ENCODE measurements around the gene PCDHB9. TPM values are rescaled to one million over a fixed set of nuclear protein-coding genes. Genes with fewer than 3 reads are reported as not detected.

PCDHB9 gene
- 0.18 and 0.30 TPM in 2 replicates for total RNA-seq

DNA sequence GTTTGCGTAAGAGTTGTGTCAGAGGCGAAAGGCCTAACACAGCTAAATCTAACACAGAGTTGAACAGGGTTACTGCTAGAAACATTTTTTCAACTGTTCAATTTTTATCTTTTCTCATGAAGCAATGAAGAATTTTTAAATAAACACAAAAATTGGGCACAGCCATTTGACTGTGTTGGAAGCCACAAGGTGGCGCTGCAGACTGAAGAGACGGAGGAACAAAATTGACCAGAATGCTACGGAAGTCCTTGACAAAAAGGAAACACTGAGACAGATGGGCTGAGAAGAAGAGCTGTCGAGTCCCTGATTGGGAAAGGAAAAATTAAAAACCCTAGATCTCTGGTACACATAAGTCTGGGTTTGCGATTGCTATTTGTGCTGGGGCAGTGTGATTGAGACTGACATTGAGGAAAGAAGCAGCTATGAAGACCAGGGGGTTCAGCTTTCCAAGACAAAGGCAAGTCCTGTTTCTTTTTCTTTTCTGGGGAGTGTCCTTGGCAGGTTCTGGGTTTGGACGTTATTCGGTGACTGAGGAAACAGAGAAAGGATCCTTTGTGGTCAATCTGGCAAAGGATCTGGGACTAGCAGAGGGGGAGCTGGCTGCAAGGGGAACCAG is at the start of gene PCDHB9:
PCDHB9 (plus strand) TSS at position 265 of the 616 bp plus-strand sequence; CDS start at position 423, 158 bp downstream.

DNA sequence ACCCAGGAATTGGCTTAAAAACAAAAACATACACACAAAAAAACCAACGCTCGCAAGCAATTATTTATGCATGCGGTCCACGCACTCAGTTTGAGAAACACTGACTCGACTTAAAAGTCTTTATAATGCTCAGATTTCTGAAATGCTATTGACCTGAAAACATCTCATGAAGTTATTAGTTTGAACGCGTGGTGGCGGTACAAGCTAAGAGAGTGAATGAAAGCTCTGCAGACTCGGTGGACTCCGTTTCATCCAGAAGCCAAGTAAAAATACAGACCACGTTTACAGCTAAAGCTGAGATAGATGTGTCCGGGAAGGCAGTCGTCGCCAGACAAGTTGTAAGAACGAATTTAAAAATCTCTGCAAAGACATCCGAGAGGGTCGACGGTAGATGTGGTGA is 37.1 kb upstream of the PCDHB9 start, which contains the start of gene PCDHB6:
PCDHB6 (plus strand) TSS at position 246 of the 400 bp plus-strand sequence. CDS start 201 bp downstream, outside the sequence.

DNA sequence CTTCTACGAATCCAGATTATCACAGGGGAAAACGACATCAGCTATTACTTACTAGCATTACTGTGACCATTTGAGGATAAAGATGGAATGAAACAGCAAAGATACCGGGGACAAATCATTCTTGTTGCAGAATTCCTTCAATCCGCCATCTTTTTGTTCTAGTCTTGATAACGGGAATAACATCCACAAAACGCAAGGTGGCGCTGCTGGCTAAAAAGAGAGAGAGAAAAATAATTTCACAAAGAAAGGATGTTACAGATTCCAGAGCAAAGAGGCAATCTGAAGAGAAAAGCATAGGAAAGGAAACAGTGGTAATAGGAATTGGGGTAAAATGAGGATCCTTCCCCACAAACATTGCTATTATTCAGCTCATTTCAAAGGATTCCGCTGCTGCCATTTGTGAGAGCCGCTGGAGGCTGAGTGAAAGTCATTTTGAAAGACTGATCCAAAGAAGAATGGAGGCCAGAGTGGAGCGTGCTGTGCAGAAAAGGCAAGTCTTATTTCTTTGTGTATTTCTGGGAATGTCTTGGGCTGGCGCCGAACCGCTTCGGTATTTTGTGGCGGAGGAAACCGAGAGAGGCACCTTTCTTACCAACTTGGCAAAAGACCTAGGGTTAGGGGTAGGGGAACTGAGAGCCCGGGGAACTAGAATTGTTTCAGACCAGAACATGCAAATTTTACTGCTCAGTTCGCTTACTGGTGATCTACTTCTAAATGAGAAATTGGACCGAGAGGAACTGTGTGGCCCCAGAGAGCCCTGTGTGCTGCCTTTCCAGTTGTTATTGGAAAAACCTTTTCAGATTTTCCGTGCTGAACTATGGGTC is 14.4 kb upstream of the PCDHB9 start, which contains the start of gene PCDHB7:
PCDHB7 (plus strand) TSS at position 264 of the 824 bp plus-strand sequence; CDS start at position 456, 192 bp downstream.

DNA sequence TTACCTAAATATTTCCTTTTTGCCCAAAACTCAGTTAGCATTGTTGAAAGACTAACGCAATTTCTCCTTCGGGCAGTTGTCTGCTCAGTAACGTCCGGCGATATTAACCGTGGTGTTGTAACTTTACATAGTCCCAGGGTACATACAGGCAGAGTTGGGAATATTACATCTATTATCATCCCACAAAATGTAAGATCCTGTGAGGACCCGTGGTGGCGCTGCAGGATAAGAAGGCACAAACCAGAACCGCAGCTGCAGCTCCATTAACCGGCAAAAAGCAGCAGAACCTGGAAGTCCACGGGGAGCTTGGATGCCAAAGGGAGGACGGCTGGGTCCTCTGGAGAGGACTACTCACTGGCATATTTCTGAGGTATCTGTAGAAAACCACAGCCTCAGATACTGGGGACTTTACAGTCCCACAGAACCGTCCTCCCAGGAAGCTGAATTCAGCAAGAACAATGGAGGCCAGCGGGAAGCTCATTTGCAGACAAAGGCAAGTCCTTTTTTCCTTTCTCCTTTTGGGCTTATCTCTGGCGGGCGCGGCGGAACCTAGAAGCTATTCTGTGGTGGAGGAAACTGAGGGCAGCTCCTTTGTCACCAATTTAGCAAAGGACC is 9.3 kb upstream of the PCDHB9 start, which contains the start of gene PCDHB8:
PCDHB8 (plus strand) TSS at position 214 of the 615 bp plus-strand sequence; CDS start at position 459, 245 bp downstream.

DNA sequence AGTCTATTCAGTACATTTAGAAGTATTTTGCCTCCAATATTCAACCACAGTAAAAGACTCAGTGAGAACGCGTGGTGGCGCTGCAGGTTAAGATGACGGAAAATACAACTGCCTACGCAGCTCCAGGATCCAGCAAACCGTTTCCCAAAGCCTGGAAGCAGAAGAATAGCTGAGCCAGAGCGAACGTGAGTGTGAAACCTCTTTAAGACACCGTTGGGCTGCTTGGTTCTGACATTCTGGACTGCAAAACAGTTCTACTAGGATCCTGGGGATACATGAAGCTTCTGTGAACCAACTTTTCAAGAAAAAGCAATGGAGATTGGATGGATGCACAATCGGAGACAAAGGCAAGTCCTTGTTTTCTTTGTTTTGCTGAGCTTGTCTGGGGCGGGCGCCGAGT is 4.7 kb upstream of the PCDHB9 start, which contains the start of gene PCDHB16:
PCDHB16 (plus strand) TSS at position 140 of the 400 bp plus-strand sequence; CDS start at position 313, 173 bp downstream.

DNA sequence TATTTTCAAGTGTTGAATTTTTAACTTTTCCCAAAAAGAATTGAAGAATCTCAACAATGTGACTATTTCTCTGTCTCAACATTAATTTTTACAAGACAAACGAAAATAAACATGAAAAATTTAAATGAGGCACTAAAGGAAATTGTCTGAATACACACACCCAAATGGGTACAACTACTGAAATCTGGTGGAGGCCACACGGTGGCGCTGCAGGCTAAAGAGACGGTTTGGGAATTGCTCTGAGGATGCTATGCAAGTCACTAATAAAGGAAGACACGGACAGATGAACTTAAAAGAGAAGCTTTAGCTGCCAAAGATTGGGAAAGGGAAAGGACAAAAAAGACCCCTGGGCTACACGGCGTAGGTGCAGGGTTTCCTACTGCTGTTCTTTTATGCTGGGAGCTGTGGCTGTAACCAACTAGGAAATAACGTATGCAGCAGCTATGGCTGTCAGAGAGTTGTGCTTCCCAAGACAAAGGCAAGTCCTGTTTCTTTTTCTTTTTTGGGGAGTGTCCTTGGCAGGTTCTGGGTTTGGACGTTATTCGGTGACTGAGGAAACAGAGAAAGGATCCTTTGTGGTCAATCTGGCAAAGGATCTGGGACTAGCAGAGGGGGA is 5.3 kb downstream of the PCDHB9 start, which contains the start of gene PCDHB10:
PCDHB10 (plus strand) TSS at position 244 of the 616 bp plus-strand sequence; CDS start at position 444, 200 bp downstream.

DNA sequence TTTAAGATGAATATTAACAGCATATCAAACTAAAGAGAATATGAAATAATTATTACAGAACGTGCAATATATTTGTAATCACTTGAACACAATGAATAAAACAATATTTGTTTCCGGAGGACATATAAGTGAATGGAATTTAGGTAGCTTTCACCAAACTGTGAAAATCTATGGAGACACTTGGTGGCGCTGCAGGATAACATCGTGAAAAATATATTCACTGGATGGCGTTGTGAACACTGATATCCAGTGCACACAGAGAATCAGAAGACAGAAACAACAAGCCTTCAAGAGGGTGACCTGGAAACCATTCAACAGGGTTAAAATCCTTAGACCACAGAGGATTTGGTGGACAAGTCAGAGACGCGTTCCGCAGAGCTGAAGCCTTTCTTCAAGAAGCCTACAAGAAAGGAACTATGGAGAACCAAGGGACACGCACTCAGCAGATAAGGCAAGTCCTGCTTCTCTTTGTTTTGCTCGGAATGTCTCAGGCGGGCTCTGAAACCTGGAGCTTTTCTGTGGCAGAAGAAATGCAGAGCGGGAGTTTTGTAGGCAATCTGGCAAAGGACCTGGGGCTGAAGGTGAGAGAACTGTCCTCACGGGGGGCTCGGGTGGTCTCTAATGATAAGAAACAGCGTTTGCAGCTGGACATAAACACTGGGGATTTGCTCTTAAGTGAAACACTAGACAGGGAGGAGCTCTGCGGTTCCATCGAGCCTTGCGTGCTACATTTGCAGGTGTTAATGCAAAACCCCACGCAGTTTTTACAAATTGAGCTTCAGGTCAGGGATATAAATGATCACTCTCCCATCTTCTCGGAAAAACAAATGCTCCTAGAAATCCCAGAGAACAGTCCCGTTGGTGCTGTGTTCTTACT is 12.6 kb downstream of the PCDHB9 start, which contains the start of gene PCDHB11:
PCDHB11 (plus strand) TSS at position 269 of the 877 bp plus-strand sequence; CDS start at position 417, 148 bp downstream.

DNA sequence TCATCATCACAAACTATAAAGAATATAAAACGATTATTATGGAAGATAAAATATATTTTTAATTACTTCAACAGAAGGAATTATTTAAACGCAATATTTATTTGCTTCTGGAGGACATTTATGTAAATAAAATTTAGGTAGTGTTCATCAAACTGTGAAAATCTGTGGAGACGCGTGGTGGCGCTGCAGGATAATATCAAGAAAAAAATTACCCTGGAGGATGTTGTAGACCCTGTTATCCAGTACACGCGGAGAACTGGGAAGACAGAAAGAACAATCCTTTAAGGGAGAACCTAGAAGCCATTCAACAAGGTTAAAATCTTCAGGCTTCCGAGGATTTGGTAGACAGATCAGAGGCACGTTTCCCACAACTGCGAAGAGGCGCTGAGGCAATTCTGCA is 21.5 kb downstream of the PCDHB9 start, which contains the start of gene PCDHB12:
PCDHB12 (plus strand) TSS at position 242 of the 400 bp plus-strand sequence. CDS start 189 bp downstream, outside the sequence.

DNA sequence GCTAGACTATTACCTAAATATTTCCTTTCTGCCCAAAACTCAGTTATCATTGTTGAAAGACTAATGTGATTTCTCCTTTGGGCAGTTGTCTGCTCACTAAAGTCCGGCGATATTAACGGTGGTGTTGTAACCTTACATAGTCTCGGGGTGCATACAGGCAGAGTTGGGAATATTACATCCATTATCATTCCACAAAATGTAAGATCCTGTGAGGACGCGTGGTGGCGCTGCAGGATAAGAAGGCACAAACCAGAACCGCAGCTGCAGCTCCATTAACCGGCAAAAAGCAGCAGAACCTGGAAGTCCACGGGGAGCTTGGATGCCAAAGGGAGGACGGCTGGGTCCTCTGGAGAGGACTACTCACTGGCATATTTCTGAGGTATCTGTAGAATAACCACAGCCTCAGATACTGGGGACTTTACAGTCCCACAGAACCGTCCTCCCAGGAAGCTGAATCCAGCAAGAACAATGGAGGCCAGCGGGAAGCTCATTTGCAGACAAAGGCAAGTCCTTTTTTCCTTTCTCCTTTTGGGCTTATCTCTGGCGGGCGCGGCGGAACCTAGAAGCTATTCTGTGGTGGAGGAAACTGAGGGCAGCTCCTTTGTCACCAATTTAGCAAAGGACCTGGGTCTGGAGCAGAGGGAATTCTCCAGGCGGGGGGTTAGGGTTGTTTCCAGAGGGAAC is 26.8 kb downstream of the PCDHB9 start, which contains the start of gene PCDHB13:
PCDHB13 (plus strand) TSS at position 264 of the 684 bp plus-strand sequence; CDS start at position 469, 205 bp downstream.

DNA sequence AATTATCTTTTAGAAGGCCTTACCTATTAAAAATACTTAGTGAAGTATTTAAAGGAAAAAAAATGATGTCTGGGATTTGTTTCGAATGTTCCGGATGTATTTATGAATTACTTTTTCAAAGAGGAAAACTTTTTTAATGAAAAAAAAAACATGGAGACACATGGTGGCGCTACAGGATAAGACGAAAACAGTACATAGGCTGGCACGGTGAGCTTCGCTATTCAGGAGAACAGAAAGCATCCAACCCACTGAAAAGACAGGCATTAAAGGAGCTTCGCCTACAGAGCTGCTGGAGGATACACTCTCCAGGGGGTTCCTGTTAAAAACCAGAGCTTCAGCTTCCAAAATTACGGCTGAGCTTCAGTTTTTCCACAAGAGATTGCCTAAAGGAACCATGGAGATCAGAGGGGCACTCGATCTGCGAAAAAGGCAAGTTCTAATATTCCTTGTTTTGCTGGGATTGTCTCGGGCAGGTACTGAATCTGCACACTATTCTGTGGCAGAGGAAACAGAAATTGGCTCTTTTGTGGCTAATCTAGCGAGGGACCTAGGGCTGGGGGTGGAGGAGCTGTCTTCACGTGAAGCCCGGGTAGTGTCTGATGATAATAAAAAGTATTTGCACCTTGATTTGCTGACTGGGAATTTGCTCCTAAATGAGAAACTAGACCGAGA is 36.3 kb downstream of the PCDHB9 start, which contains the start of gene PCDHB14:
PCDHB14 (plus strand) TSS at position 232 of the 672 bp plus-strand sequence; CDS start at position 395, 163 bp downstream.

Other genes starting within 250 kb of the PCDHB9 start
- gene PCDHAC2, start 220.7 kb upstream of the PCDHB9 start, total RNA-seq, result 0.30 and 0.32 TPM in 2 replicates
- gene PCDHB1, start 135.8 kb upstream of the PCDHB9 start, total RNA-seq, result not detected in 2 replicates
- gene PCDHB2, start 92.5 kb upstream of the PCDHB9 start, total RNA-seq, result 0.59 and 0.74 TPM in 2 replicates
- 0.09 and 0.30 TPM in 2 replicates for gene PCDHB3, start 86.7 kb upstream of the PCDHB9 start, total RNA-seq
- under 0.01 and 0.09 TPM in 2 replicates for gene PCDHB4, start 65.3 kb upstream of the PCDHB9 start, total RNA-seq
- gene PCDHB5, start 52.0 kb upstream of the PCDHB9 start, total RNA-seq, result 0.60 and 1.8 TPM in 2 replicates
- 0.14 and 0.30 TPM in 2 replicates for gene PCDHB6, start 37.1 kb upstream of the PCDHB9 start, total RNA-seq
- gene PCDHB7, start 14.5 kb upstream of the PCDHB9 start, total RNA-seq, result 0.18 and 0.89 TPM in 2 replicates
- 0.05 and 0.89 TPM in 2 replicates for gene PCDHB8, start 9.4 kb upstream of the PCDHB9 start, total RNA-seq
- 0.09 and 0.30 TPM in 2 replicates for gene PCDHB16, start 4.8 kb upstream of the PCDHB9 start, total RNA-seq
- 0.42 and 0.59 TPM in 2 replicates for gene PCDHB10, start 5.2 kb downstream of the PCDHB9 start, total RNA-seq
- 0.05 and 0.30 TPM in 2 replicates for gene PCDHB11, start 12.5 kb downstream of the PCDHB9 start, total RNA-seq
- gene PCDHB12, start 21.6 kb downstream of the PCDHB9 start, total RNA-seq, result 0.05 and 0.30 TPM in 2 replicates
- gene PCDHB13, start 26.8 kb downstream of the PCDHB9 start, total RNA-seq, result 0.28 and 0.89 TPM in 2 replicates
- gene PCDHB14, start 36.2 kb downstream of the PCDHB9 start, total RNA-seq, result 0.42 and 1.5 TPM in 2 replicates
- gene PCDHB15, start 58.2 kb downstream of the PCDHB9 start, total RNA-seq, result 0.28 and 0.59 TPM in 2 replicates
- 0.28 and 0.30 TPM in 2 replicates for gene SLC25A2, start 116.9 kb downstream of the PCDHB9 start, total RNA-seq
- 79.9 and 81.4 TPM in 2 replicates for gene TAF7, start 133.6 kb downstream of the PCDHB9 start, total RNA-seq
- 0.69 and 0.89 TPM in 2 replicates for gene PCDHGA1, start 143.4 kb downstream of the PCDHB9 start, total RNA-seq
- gene PCDHGA2, start 151.6 kb downstream of the PCDHB9 start, total RNA-seq, result 3.5 and 3.9 TPM in 2 replicates
- 1.6 and 2.1 TPM in 2 replicates for gene PCDHGA3, start 156.7 kb downstream of the PCDHB9 start, total RNA-seq
- gene PCDHGB1, start 162.9 kb downstream of the PCDHB9 start, total RNA-seq, result 3.3 TPM in 2 replicates
- gene PCDHGA4, start 167.9 kb downstream of the PCDHB9 start, total RNA-seq, result 5.8 and 6.5 TPM in 2 replicates
- gene PCDHGB2, start 172.8 kb downstream of the PCDHB9 start, total RNA-seq, result 2.1 and 2.4 TPM in 2 replicates
- 0.89 and 0.92 TPM in 2 replicates for gene PCDHGA5, start 177.0 kb downstream of the PCDHB9 start, total RNA-seq
- gene PCDHGB3, start 183.1 kb downstream of the PCDHB9 start, total RNA-seq, result 6.5 and 6.8 TPM in 2 replicates
- gene PCDHGA6, start 186.7 kb downstream of the PCDHB9 start, total RNA-seq, result 3.2 and 4.2 TPM in 2 replicates
- 4.2 and 6.8 TPM in 2 replicates for gene PCDHGA7, start 195.6 kb downstream of the PCDHB9 start, total RNA-seq
- 25.5 and 27.3 TPM in 2 replicates for gene PCDHGB4, start 200.5 kb downstream of the PCDHB9 start, total RNA-seq
- 2.8 and 3.0 TPM in 2 replicates for gene PCDHGA8, start 205.5 kb downstream of the PCDHB9 start, total RNA-seq
- 30.9 and 34.3 TPM in 2 replicates for gene PCDHGB5, start 210.8 kb downstream of the PCDHB9 start, total RNA-seq
- 3.6 and 4.5 TPM in 2 replicates for gene PCDHGA9, start 215.6 kb downstream of the PCDHB9 start, total RNA-seq
- gene PCDHGB6, start 220.9 kb downstream of the PCDHB9 start, total RNA-seq, result 2.4 and 2.8 TPM in 2 replicates
- gene PCDHGA10, start 225.8 kb downstream of the PCDHB9 start, total RNA-seq, result 6.8 and 8.6 TPM in 2 replicates
- gene PCDHGB7, start 230.5 kb downstream of the PCDHB9 start, total RNA-seq, result 8.3 and 10.1 TPM in 2 replicates
- 12.5 and 19.4 TPM in 2 replicates for gene PCDHGA11, start 233.9 kb downstream of the PCDHB9 start, total RNA-seq
- gene PCDHGA12, start 243.3 kb downstream of the PCDHB9 start, total RNA-seq, result 16.3 and 33.7 TPM in 2 replicates